HepG2 (cell line): ENCODE data around the gene ZFPM1. TPM values are rescaled to one million over a fixed set of nuclear protein-coding genes. Genes with fewer than 3 reads are reported as not detected.

Experiments
- ARID4A ChIP-seq: sonication (generic); formaldehyde crosslinking; IDR thresholded peaks from 2 replicates; pipeline ENCODE4 v1.5.0; 2020; ENCODE audit warnings: mild to moderate bottlenecking, missing genetic modification reagents, borderline replicate concordance
- MBNL3 ChIP-seq: fragments of 250-450 bp; sonication (Bioruptor Pico); conservative IDR thresholded peaks from 2 replicates; pipeline ENCODE4 v1.8.0; 2022; ENCODE audit warnings: mild to moderate bottlenecking, inconsistent platforms
- NFAT5 ChIP-seq: sonication (generic); formaldehyde crosslinking; IDR thresholded peaks from 2 replicates; pipeline ENCODE4 v1.4.0; 2020; ENCODE audit warnings: missing genetic modification reagents
- PAXIP1 ChIP-seq: sonication (generic); formaldehyde crosslinking; conservative IDR thresholded peaks from 2 replicates; pipeline ENCODE4 v1.4.0; 2020; ENCODE audit warnings: mild to moderate bottlenecking, missing genetic modification reagents, moderate library complexity
- SIX4 ChIP-seq: sonication (generic); formaldehyde crosslinking; IDR thresholded peaks from 2 replicates; pipeline ENCODE4 v1.4.0; 2020; ENCODE audit warnings: missing genetic modification reagents
- polyA plus RNA-seq, 8 experiments: library from polyadenylated mRNA; depleted of rRNA in 3 of 8; stranded (reverse) in 7 of 8; unstranded in 1 of 8; fragments of >200 nt; fragmentation: Illumina TruSeq in 4 of 8; extraction: Trizol in 4 of 8; gene quantifications; 2 replicates each; pipeline versions ENCODE4 v1.2.1 to v1.2.3, GENCODE V29; 2011 to 2016; ENCODE audit warnings: low read depth in 4 of 8, missing spikeins in 1 of 8, mixed read lengths in 1 of 8; ENCODE audit not compliant: insufficient read depth in 1 of 8
- total RNA-seq, 5 experiments: library from RNA; depleted of rRNA; stranded (reverse); fragments of >200 nt; fragmentation: Illumina TruSeq; extraction: Trizol; gene quantifications; 2 replicates each; pipeline ENCODE4 v1.2.3, GENCODE V29; 2016; ENCODE audit warnings: low read depth in 1 of 5

ZFPM1 gene
- total and polyA plus RNA-seq, 2 of the 13 experiments (the other 11 are each of a cell fraction or from before 2014, with no cell fraction given): 1.3 to 3.8 TPM

GRCh38 chr16:88504489-88505404 is 51.7 kb downstream of the ZFPM1 start (continued):
- TF ChIP-seq PAXIP1 (CRISPR knock-in tag) (peak; percentile 99), SIX4 (CRISPR knock-in tag) (0 out of 2 replicates have a peak, but pooled peaks have one; percentile 4), ARID4A (CRISPR knock-in tag) (peak; percentile 89; the same call in 1 of the 2 replicates), MBNL3 (CRISPR knock-in tag) (no peak), NFAT5 (CRISPR knock-in tag) (no peak; the same call in 1 of the 2 replicates)
